ENCODE results near the gene DEFB112.

The DEFB112 gene

DNA sequence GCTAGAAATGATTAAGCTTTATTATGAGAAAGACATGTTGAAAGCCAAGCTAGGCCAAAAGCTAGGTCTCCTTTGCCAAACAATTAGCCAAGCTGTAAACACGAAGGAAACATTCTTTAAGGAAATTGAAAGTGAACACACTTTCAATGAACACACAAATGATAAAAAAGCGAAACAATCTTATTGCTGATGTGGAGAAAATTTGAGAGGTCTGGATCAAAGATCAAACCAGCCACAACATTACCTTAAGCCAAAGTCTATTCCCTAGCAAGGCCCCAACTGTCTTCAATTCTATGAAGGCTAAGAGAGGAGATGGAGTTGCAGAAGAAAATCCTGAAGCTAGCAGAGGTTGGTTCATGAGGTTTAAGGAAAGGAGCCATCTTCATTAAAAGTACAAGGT, 40.2 kb upstream of the DEFB112 start:
- TF ChIP-seq, protein P1, sequence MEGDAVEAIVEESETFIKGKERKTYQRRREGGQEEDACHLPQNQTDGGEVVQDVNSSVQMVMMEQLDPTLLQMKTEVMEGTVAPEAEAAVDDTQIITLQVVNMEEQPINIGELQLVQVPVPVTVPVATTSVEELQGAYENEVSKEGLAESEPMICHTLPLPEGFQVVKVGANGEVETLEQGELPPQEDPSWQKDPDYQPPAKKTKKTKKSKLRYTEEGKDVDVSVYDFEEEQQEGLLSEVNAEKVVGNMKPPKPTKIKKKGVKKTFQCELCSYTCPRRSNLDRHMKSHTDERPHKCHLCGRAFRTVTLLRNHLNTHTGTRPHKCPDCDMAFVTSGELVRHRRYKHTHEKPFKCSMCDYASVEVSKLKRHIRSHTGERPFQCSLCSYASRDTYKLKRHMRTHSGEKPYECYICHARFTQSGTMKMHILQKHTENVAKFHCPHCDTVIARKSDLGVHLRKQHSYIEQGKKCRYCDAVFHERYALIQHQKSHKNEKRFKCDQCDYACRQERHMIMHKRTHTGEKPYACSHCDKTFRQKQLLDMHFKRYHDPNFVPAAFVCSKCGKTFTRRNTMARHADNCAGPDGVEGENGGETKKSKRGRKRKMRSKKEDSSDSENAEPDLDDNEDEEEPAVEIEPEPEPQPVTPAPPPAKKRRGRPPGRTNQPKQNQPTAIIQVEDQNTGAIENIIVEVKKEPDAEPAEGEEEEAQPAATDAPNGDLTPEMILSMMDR (IDR thresholded peaks at IDR 0.05; ENCODE audit: low read depth, low read length), result no peak
- DNase-seq (ENCODE audit: extremely low read depth, low read depth), result no peak

DNA sequence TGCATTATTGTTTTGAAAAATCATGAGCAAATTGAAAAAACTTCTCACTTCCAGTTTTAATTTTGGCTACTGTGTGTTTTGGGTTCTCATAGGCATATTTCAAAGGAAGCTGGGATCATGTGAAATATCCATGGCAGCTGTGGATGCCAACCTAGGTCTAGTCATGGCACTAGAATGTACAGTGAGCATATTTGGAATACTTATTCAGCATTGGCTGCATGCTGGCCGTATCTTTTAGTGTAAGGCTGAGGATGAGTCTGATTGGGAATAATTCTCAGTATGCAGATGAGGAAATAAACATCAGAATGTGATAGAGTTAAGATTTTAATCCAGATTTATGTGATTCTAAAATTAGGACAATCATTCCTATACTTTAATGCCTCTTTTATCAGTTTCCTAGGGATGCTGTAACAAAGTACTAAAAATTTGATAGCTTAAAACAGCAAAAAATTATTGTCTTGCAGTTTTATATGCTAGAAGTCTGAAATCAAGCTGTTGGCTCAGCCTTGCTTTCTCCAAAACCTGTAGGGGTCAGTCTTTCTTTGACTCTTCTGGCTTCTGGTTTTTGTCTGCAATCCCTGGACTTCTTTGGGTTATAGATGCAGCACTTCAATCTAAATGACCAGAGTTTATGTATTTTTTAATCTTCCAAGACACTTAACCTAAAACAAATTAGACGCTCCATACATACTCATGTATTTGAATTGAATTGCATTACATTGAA, 37.7 kb upstream of the DEFB112 start:
- DNase-seq (ENCODE audit: extremely low read depth, low read depth), result no peak
- TF ChIP-seq, protein P1 (IDR thresholded peaks at IDR 0.05; ENCODE audit: low read depth, low read length), result no peak

DNA sequence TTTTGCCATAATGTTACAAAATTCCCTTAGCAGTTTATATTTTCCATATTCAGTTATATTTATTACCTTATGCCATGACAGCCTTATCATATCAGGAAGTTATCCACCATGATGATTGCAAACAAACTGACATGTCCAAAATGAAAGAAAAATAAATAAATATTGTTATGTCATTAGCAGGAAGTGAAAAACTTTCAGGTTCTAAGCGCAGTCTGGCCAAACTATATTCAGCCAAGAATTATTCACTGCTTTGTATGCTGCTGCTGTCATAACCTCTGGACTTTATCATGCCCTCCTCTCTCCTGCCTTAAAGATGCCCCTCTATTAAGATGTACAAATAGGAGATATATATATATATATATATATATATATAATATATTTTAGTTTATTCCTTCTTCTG, 27.7 kb upstream of the DEFB112 start:
- DNase-seq (ENCODE audit: extremely low read depth, low read depth), result no peak
- TF ChIP-seq, protein P1 (IDR thresholded peaks at IDR 0.05; ENCODE audit: low read depth, low read length), result no peak

- DNase-seq (ENCODE audit: extremely low read depth, low read depth), result no peak
These were observed 26.7 kb upstream of the DEFB112 start for GRCh38 chr6:50076431-50076830.

GRCh38 chr6:50071921-50072320, 22.2 kb upstream of the DEFB112 start:
- no peak for DNase-seq (ENCODE audit: extremely low read depth, low read depth)
- TF ChIP-seq, protein P1 (IDR thresholded peaks at IDR 0.05; ENCODE audit: low read depth, low read length), result no peak

More at GRCh38 chr6:50076431-50076830, 26.7 kb upstream of the DEFB112 start:
- TF ChIP-seq, protein P1 (IDR thresholded peaks at IDR 0.05; ENCODE audit: low read depth, low read length), result no peak

DNA sequence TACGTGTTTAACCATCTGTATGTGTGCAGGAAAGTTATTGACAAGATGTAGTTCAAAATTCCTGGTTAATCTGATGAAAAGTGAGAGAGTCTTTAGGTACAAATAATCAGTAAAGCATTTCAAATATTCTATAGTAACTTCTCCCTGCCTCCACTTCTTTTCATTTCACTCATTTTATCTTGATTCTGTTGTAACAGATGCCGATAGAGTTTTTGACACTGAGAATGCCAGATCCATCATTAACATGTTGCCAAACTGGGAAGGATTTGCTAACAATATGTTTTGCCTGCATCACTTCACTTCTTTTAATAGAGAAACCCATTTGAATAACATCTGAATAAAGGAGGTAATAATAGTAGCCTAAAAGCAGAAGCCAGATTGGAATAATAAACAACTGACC, 20.4 kb upstream of the DEFB112 start:
- DNase-seq (ENCODE audit: extremely low read depth, low read depth), result no peak
- TF ChIP-seq, protein P1 (IDR thresholded peaks at IDR 0.05; ENCODE audit: low read depth, low read length), result no peak

DNA sequence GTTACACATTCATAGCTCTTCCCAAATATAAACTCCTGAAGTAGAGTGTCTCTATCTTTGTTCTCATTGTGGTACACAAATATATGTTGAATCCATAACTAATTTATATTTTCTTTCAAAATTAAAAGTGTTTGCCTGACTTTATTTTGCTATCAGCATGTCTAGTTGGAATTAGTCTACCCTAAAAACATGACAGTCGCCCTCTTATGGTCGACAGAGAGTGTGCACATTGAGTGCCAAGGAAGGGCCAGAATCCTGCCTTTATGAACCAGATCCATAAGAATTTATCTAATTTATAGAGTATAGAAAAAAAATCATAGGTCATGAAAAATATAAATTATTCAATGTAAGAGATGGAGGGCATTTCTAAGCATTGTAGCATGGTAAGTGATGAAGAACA, 12.3 kb upstream of the DEFB112 start:
- TF ChIP-seq, protein P1 (IDR thresholded peaks at IDR 0.05; ENCODE audit: low read depth, low read length), result no peak
- no peak for DNase-seq (ENCODE audit: extremely low read depth, low read depth)
